Kidney epithelial cell (primary cell): ENCODE data around the gene CFAP65. TPM values are rescaled to one million over a fixed set of nuclear protein-coding genes. Genes with fewer than 3 reads are reported as not detected.

Source experiments
- DNase-seq: peaks from one replicate; pipeline ENCODE4 v3.0.0-alpha.2; 2010; ENCODE audit warnings: low read depth
- H3K27me3 ChIP-seq: 2 replicates; pipeline ENCODE4 v1.6.0; 2011; ENCODE audit warnings: low read length; ENCODE audit not compliant: control insufficient read depth, insufficient read depth
- H3K36me3 ChIP-seq: 2 replicates; pipeline ENCODE4 v1.5.1; 2011; ENCODE audit warnings: low read length; ENCODE audit not compliant: control insufficient read depth, insufficient read depth
- H3K4me3 ChIP-seq: 2 replicates; pipeline ENCODE4 v1.5.1; 2011; ENCODE audit warnings: low read depth, mild to moderate bottlenecking, control low read depth, low read length
- CTCF ChIP-seq: IDR thresholded peaks from 2 replicates; pipeline ENCODE4 v1.5.1; 2011; ENCODE audit warnings: mild to moderate bottlenecking, moderate library complexity, low read length, control low read depth, inconsistent platforms; ENCODE audit not compliant: insufficient read depth, poor library complexity, severe bottlenecking
- total RNA-seq: library from RNA; depleted of rRNA; stranded (reverse); fragments of >200 nt; gene quantifications from 2 replicates; pipeline ENCODE4 v1.2.3, GENCODE V29; 2015

The CFAP65 gene
- total RNA-seq, 1 donor from 2014 or later = not detected

- DNase-seq = no peak
- no peak overlapping the region for H3K4me3 ChIP-seq
- H3K27me3 ChIP-seq = peaks cover 23% of the 10 kb centered on the region
- TF ChIP-seq CTCF = no peak
- H3K36me3 ChIP-seq = no peaks in the 10 kb centered on the region
Measured at GRCh38 chr2:219065484-219065883, 24.2 kb upstream of the CFAP65 start.

GRCh38 chr2:219062081-219062480, 20.8 kb upstream of the CFAP65 start:
- DNase-seq = no peak
- TF ChIP-seq CTCF = no peak
- H3K4me3 ChIP-seq = no peak overlapping the region
- peaks cover 56% of the 10 kb centered on the region for H3K27me3 ChIP-seq
- H3K36me3 ChIP-seq = no peaks in the 10 kb centered on the region

GRCh38 chr2:219060821-219061791, 19.8 kb upstream of the CFAP65 start, which contains the start of gene IHH:
Gene IHH, minus strand, starts transcription at chr2:219060921. Its CDS starts 454 bp downstream, at chr2:219060467.
- no peak for TF ChIP-seq CTCF
- DNase-seq = no peak
- Histone ChIP-seq H3K4me3 (no peak within 1 kb of the TSS), H3K27me3 (peaks cover 65% of the 10 kb centered on the region), H3K36me3 (no peaks in the 10 kb centered on the region)

- no peak for DNase-seq
- no peaks in the 10 kb centered on the region for H3K36me3 ChIP-seq
- H3K27me3 ChIP-seq = peaks cover 77% of the 10 kb centered on the region
- H3K4me3 ChIP-seq = no peak overlapping the region
- TF ChIP-seq CTCF = no peak
Measured at GRCh38 chr2:219059725-219060682, 18.7 kb upstream of the CFAP65 start.

- no peak for DNase-seq
- peaks cover 83% of the 10 kb centered on the region for H3K27me3 ChIP-seq
- no peaks in the 10 kb centered on the region for H3K36me3 ChIP-seq
- H3K4me3 ChIP-seq = no peak overlapping the region
- no peak for TF ChIP-seq CTCF
Measured at GRCh38 chr2:219059375-219059724, 18.0 kb upstream of the CFAP65 start.
